GM18505 (cell line): ENCODE data around the gene HES3.

ENCODE experiments used
- ATAC-seq: cut with Tn5 transposase; IDR thresholded peaks from one replicate; pipeline ENCODE4 v1.9.1; 2021; ENCODE audit not compliant: unreplicated experiment
- POLR2A ChIP-seq: IDR thresholded peaks from 4 replicates; pipeline ENCODE4 v1.6.1; 2011; ENCODE audit warnings: borderline replicate concordance; ENCODE audit not compliant: insufficient read depth, insufficient read length; ENCODE audit errors: extremely low read depth

The HES3 gene

GRCh38 chr1:6275826-6276782, 32.1 kb downstream of the HES3 start:
- ATAC-seq: no peak
- TF ChIP-seq POLR2A: no peak

- TF ChIP-seq POLR2A: no peak
- no peak for ATAC-seq
These were observed 33.0 kb downstream of the HES3 start for GRCh38 chr1:6276811-6277555.

- TF ChIP-seq POLR2A: no peak
- ATAC-seq: no peak
These were observed 34.3 kb downstream of the HES3 start for GRCh38 chr1:6278263-6278662.

- ATAC-seq: no peak
- no peak for TF ChIP-seq POLR2A
These were observed 35.1 kb downstream of the HES3 start for GRCh38 chr1:6279066-6279465.

- ATAC-seq: no peak
- TF ChIP-seq POLR2A: no peak
These were observed 35.8 kb downstream of the HES3 start for GRCh38 chr1:6279613-6280383.

- no peak for ATAC-seq
- no peak for TF ChIP-seq POLR2A
These were observed 36.9 kb downstream of the HES3 start for GRCh38 chr1:6280761-6281451.

- ATAC-seq: no peak
- TF ChIP-seq POLR2A: no peak
These were observed 37.8 kb downstream of the HES3 start for GRCh38 chr1:6281511-6282402.

- no peak for ATAC-seq
These were observed 38.7 kb downstream of the HES3 start for GRCh38 chr1:6282577-6283270.

GRCh38 chr1:6285336-6285735, 41.4 kb downstream of the HES3 start:
- TF ChIP-seq POLR2A: no peak
- ATAC-seq: no peak

More at GRCh38 chr1:6282577-6283270, 38.7 kb downstream of the HES3 start:
- no peak for TF ChIP-seq POLR2A

- no peak for TF ChIP-seq POLR2A
- no peak for ATAC-seq
These were observed 42.3 kb downstream of the HES3 start for GRCh38 chr1:6286266-6286665.

GRCh38 chr1:6287029-6287428, 43.0 kb downstream of the HES3 start:
- no peak for ATAC-seq
- no peak for TF ChIP-seq POLR2A
